HG02852 (cell line): Measurements from ENCODE around the gene HIVEP3.

ENCODE experiments used
- ATAC-seq: cut with Tn5 transposase; IDR thresholded peaks from one replicate; pipeline ENCODE4 v1.9.1; 2021; ENCODE audit warnings: mild to moderate bottlenecking, moderate library complexity; ENCODE audit not compliant: unreplicated experiment

Gene HIVEP3

DNA sequence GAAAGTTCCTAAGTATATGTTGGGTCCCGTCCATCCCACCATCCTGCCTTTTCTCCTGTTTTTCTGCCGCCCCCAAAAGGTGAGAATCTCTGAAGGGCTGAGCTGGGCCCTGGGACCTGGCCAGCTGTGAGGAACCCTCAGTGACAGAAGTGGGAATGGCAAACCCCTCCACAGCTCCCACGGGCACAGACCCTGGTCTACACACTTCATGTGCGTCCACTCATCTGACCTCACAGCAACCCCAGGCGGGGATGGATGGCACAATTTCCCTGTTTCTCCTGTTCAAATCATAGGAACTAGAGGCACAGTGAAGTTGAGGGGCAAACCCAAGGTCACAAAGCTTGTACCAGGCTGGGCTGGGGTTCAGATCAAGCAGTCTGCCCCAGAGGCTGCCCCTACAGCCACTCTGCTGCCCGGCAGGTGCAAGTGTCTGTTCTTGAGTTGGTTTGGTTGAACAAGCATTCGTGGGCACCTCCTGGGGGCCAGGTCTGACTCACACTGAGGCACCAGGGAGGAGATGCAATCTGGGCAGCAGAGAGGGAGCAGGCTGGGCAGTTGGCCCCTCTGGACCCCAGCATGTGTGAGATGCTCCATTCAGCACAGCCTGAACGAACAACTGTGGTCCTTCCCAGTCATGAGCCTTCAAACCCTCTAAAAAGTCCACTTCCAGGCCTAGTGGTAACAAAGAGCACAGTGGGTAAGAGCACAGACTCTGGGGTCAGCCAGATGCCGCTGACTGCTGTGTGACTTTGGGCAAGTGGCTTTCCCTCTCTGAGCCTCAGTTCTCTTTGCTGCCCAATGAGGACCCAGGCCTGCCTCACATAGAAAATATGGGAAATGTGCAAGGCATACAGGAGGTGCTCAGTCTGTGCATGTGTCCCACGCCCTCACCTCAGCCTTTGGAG is 438.3 kb downstream of the HIVEP3 start:
- ATAC-seq = no peak

DNA sequence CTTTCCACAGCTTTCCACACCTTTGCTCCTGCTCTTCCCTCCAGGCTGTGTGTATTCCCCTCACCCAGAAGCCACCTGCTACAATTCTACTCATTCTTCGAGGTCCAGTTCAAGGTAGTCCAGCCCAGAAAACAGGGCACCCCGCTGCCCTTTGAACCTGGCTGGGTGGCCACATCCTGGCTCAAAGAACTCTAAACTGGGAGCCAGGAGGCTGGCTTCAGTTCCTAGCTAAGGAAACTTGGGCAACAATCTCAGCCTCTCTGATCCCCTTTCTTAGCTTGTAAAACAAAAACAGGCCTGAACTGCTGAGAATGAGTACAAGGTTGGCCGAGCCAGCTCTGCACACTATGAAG is 438.9 kb downstream of the HIVEP3 start:
- ATAC-seq = no peak

DNA sequence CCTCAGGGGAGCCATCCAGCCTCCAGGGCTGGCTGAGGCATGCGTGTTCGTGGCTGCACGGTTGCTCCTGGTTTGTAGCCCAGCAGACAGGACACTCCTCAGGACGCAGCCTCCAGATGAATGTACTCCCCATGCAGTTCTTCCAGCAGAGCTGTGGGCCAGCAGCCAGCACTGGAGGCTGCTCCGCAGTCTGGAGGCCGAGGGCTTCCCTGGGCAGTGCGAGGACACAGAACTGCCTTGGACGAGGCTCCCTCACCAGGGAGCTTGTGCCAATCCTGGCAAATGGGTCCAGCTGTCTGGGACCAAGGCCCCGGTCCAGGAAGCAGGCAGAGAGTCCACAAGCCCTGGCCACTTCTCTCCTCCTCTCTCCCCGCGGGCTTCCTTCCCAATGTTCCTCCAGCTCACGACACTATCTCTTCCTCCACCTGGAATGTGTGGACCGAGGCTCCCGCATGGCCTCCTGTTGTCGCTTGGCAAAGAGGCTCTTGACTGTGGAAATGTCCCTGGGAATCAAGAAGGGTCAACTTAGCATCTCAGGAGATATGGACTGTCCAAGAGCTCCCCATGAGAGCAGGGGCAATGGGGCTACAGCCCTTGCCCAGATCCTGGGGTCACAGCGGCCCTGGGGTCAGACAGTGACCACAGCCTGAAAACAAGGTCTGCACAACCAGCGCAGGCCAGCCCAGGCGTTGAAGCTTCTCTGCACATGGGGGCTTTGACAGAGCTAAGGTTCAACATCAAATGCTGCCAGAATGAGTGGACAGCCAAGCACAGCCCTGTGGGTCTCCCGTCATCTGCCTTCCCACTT is 439.5 kb downstream of the HIVEP3 start:
- no peak for ATAC-seq

DNA sequence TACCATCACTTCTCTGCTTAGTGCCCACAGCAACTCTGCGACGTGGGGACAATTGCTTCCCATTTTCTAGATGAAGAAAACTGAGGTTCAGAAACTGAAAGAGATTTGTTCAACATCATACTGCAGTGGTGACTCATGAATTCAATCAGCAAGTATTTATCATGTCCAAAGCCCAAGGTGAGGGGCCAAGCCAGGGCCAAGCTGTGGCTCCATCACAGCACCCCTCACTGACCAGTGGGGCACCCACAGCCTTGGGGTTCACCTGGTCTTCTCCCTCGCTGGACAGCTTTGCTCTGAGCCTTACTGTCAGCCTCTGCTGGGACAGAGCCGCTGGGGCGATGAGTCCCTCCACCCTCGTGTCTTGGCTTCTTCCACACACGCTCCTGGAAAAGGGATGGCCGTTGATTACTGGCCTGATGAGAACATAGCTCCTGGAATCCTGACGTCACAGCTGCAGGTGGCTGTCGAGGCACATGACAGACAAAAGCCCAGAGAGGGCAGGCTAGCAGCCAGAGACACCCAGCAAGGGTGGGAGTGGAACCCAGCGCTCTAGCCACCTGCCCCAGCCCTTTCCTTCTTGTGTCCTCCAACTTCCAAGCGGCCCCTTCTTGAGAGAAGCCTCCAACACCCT is 440.5 kb downstream of the HIVEP3 start:
- ATAC-seq = no peak

DNA sequence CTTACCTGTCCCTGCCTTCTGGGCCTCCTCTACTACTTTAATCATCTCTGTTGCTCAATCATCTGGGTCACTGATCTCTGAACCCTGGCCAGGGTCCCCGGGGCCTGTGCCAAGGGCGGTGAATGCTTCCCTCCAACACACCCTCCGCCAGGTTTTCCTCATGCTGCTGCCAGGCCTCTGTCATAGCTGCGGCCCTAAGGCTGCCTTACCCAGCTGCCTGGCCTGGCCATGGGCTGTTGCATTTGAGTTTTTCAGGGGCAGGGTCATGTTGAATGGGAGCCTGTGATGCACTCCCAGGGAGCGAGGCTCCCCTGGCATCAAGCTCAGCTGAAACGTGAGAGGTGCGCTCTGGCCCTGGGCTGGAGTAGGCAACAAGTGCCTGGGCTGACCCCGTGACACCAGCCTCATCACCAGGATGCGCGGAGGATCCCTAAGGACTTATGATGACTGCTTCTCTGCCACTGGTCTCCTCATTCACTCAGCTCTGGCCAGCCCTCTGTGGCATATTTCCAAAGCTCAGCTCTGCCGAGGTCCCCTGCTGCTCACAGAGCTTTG is 441.8 kb downstream of the HIVEP3 start:
- ATAC-seq = no peak

DNA sequence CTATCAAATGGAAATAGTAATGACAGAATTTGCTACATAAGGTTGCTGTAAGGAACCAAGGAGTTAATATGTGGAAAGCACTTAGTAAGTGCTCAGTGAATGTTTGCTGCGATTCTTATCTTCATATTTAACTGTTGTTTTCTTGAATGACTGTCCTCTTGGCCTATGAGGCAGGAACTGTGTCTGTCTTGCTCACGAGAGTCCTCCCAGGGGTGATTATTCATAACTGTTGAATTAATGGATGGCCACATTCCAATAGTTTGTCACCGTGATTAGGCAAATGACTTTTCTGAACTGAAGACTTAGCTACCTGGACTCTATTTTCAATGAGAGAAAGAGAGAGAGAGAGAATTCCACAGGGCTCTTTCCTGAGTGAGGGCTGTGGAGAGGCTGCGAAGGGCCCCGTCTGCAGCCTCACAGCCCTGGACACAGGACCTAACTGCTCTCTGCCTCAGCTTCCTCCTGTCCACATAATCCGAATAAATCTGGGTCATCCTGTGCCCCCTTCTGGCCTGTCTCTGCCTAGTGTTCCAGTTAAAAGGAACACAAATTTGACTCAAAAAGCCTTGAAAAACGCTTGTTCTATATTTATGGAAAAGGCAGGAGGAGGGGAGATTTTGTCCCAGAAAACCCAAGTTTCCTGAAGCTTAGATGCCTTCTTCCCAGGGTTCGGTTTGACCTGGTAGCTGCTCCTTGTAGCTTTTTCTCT is 442.7 kb downstream of the HIVEP3 start:
- ATAC-seq = no peak

DNA sequence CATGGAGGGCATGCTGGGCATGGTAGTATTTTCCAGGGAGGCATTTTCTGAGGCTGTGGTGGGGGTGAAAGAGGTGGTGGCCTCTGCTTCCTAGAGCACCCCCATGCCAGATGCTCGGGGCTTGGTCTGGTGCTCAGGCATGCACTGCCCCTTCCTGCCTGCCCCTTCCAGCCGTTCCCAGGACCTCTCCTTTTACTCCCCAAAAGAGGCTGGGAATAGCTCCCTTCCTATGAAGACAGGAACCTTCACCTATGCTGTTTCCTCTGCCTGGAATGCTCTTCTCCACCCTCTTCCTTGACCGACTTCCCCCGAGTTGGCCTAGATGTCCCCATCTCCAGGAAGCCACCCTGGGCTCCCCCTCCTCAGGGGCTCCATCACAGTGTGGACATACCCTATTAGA is 443.4 kb downstream of the HIVEP3 start:
- ATAC-seq = no peak

DNA sequence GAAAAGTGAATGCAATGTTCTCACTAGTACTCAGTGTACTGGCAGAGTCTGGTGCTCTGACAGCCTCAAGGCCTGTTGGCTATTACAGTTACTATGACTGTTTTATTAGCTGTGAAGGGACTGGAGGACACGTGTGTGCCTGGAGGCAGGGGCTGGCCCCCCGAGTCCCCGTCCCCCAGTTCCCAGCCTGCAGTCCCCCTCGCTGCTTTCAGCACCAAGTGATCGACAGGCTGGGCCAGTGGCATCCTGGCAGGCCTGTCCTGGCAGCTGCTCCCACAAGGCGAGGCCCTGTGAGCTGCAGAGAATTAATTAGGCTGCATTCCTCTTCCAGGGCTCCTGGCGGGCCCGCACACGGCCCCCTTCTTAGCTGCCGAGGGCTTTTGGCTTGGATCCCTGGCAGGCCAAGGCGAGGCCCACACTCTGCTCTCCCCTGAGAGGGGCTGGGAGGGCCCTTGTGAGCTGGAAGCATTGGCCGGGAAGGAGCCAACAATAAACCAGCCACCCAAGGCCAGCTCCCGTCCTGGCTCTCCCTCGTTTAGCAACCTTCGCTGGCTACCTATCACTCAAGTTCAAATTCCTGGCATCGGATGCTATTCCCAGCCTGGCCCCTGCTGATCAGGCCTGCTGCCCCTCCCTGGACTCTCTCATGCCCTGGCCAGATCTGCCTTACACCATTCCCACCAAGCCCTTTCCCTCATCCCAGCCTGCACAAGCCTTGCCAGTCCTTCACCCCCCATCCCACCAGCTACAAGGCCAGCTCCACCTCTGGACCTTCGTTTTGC is 444.0 kb downstream of the HIVEP3 start:
- ATAC-seq = no peak

DNA sequence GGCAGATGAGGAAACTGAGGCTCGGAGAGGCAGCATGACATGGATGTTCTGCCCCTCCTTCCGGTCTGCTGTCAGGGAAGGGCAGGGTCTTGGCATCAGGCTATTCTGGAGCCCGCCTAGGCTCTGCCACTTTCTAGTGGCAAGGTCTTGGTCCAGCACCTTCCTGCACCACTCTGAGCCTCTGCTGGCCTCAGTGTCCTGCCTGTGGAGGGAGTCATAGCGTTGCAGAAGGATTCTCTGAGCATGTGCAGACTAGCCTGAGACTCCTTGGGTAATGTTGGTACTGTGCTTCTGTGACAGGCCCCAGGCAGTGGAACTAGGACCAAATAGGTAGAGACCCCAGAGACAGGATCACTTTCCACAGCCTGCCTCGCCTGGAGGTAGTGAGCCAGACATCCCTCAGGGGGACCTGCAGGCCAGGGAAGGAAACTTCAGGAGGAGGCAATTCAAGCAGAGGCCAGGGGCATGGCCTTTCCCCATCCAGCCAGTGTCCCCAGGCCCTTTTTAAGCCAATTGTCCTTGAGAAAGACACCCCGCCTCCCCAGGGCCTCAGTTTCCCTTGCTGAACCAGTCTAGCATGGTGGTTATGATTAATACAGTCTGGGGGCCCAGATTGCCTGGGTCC is 444.9 kb downstream of the HIVEP3 start:
- no peak for ATAC-seq

DNA sequence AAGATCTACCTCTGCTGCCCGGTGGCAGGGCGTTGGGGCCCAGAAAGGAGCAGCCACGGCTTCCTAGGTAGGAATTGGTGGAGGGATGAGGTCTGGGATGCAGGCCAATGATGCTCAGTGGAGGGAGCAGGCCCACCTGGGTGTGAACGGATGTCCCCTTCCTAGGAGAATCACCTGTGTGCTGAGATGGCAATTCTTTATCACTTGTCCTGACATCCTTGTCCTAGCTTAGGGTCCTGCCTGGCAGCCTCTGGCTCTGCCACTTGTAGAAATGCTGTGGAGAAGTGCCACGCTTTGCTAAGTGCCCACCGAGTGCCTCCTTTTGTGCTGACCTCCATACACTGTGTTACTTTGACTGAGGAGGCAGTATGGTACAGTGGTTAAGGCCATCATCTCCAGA is 447.1 kb downstream of the HIVEP3 start:
- ATAC-seq = no peak

DNA sequence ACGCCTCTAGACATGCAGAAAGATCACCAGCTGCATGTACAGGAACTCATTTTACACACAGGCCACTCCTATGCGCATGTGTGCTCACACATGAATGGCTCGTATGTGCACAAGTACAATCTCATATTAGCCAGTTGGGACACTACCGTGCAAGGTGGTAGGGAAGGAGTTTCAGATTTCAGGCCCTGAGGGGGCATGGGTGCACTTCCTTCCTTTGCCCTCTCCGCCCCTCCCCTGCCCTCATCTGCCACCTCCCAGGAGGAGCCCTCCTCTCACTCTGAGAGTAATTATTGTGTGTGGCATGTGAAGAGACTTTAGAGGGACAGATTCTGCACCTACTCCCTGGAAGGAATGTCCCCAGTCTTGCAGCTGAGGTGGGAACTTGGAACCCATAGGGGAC is 449.0 kb downstream of the HIVEP3 start:
- ATAC-seq = no peak

DNA sequence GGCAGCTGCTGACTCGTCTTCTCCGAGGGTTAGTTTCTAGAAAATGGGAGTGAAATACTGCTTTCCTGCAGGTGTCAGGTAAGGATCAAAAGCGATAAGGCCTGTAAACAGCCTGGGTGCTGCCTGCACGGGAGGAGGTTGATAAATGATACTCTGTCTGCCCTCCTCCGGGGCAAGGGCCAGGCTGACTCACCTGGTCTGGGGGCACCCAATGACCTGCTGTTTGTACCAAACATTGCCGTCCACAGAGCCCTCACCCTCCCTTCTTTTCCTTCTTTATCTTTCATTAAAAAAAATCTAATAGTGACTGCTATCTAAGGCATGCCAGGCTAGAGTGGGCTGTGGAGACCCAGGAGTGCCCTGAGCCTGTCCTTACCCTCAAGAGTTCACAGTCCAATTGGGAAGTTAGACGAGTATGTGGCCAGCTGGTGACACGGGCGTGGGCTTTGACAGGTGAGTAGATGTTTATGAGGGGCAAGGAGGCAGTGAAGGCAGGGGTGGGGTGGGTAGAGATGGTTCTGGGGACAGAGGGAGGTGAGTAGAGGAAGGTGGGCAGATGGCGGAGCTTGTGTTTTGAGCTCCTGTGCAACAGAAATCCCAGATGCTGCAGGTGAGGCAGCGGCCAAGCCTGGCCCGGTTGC is 450.5 kb downstream of the HIVEP3 start:
- no peak for ATAC-seq

DNA sequence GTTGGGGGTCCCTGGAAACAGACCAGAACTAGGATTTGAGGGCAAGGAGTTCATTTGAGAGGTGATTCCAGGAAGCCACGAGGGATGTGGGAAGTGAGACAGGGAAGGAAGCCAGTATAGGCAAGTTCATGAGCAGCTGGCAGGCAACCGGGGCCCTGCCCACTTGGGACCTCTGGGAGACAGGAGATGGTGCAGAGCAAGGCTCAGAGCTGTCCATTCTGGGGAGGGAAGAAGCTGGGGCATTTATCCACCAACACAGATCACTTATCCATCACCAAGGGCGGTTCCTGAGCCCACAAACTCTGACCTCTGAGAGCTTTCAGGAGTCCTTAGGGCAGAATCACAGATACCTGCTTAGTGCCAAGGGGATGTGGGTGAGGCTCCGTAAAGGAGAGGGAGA is 451.0 kb downstream of the HIVEP3 start:
- ATAC-seq = no peak

DNA sequence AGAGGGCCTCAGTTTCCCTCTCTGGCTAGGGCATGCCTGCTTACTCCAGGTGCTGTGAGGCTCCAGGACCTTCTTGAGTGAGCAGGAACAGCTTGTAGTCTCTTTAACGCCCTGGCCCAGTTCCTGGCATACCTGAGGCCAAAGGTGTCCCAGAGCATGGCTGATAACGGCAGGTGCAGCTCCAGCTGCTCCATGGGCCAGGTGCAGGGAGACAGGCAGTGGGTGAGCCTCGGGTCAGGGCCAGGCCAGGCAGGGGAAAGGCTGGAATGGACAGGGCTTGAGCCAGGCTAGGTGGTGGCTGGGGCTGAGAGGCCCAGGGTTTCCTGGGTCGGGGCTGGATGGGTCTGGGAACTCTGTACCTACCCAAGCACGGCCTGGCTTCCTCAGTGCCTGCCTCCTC is 452.6 kb downstream of the HIVEP3 start:
- ATAC-seq = no peak

DNA sequence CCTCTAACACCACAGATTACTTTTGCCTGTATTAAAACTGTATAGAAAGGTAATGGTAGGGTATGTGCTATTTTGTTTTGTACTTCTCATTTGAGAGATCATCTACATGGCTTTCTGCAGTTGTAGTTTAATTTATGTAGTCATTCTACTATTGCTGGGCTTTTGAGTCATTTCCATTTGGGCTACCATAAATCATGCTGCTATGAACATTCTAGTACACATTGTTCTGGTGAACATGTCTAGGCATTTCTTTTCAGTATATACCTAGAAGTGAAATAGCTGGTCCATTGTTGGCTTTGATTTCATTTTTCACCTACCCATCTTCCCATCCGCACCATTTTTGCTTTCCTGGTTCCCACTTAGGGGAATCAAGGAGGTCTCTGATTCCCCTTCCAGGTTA is 453.0 kb downstream of the HIVEP3 start:
- ATAC-seq = no peak

DNA sequence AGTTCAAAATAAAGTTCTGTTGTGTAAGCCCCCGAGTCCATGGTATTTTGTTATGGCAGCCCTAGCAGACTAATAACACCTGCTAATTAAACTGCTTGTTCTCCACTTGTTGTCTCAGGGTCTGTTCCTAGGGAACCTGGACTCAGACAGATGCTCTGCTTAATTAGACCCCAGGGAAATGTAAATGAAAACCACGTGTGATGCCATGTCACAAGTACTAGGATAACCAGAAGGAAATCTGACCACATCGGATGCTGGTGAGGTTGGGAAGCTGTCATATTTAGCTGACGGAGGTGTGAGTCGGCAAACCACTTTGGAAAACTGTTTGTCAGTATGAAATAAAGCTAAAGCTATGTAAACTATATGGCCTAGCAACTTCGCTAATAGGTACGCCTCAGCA is 453.8 kb downstream of the HIVEP3 start:
- ATAC-seq = no peak

DNA sequence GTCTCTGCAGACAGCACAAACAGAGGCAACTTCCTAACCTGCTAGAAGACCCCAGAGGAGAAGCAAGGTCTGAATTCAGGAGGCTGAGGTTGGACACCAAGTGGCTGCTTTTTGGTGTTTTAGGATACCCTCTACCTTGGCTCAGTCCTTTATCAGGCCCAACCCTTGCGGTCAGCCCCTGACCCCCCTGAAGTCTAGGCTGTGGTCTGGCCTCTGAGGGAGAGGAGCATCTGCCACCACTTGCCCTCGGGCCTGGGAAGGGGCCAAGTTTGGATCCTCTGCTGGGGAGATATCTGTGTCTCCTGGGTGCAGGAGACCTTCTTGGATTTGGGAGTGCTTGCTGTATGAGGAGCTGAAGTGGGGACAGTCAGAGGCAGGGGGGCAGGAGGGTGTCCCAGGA is 455.2 kb downstream of the HIVEP3 start:
- no peak for ATAC-seq

DNA sequence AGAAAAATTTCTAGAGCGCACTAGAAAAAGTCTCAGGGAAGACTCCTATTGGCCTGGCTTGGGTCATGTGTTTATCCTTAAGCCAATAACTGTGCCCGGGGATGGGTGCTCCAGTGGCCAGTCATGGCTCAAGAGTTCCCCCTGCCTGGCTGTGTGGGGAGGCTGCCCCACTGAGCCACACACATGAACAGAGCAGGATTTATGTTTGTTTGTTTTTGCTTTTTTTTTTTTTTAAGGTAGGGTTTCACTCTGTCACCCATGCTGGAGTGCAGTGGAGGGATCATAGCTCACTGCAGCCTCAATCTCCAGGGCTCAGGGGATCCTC is 456.1 kb downstream of the HIVEP3 start:
- ATAC-seq = no peak
